Keratinocyte (primary cell): ENCODE measurements around the gene ASCC2. TPM values are rescaled to one million over a fixed set of nuclear protein-coding genes. Genes with fewer than 3 reads are reported as not detected.

ENCODE experiments used
- DNase-seq: peaks from one replicate; pipeline ENCODE4 v3.0.0-alpha.2; 2011; ENCODE audit warnings: low read depth, missing footprints, low spot score
- FAIRE-seq: peaks from 2 replicates; lab custom pipeline; 2011; peaks lifted over from hg19 to GRCh38; lab: Jason Lieb, UNC
- H2AFZ ChIP-seq: 2 replicates; pipeline ENCODE4 v1.6.0; 2012; ENCODE audit warnings: low read length, control low read depth, inconsistent platforms; ENCODE audit not compliant: control insufficient read depth
- H3K27ac ChIP-seq: 2 replicates; pipeline ENCODE4 v1.5.1; 2011; ENCODE audit warnings: low read length; ENCODE audit not compliant: control insufficient read depth, insufficient read depth
- H3K27me3 ChIP-seq: 3 replicates; pipeline ENCODE4 v1.6.0; 2011; ENCODE audit warnings: low read length; ENCODE audit not compliant: control insufficient read depth, insufficient read depth; ENCODE audit errors: extremely low read depth
- H3K36me3 ChIP-seq, 2 experiments: 2 replicates in 1 of 2; 3 replicates in 1 of 2; pipeline ENCODE4 v1.5.1; 2011; ENCODE audit warnings: low read length in 2 of 2, mild to moderate bottlenecking in 1 of 2; ENCODE audit not compliant: control insufficient read depth in 2 of 2, insufficient read depth in 2 of 2; ENCODE audit errors: extremely low read depth in 1 of 2
- H3K4me1 ChIP-seq: 3 replicates; pipeline ENCODE4 v1.5.1; 2011; ENCODE audit warnings: low read length; ENCODE audit not compliant: control insufficient read depth, insufficient read depth; ENCODE audit errors: extremely low read depth
- H3K4me2 ChIP-seq: 3 replicates; pipeline ENCODE4 v1.6.0; 2011; ENCODE audit warnings: low read depth, low read length; ENCODE audit not compliant: control insufficient read depth, insufficient read depth; ENCODE audit errors: extremely low read depth
- H3K4me3 ChIP-seq, 3 experiments: fragments of 200-600 bp in 1 of 3; sonication (generic) in 1 of 3; 2 replicates in 2 of 3; 3 replicates in 1 of 3; pipeline ENCODE4 v1.5.1; 2011 to 2016; ENCODE audit warnings: low read length in 3 of 3, mild to moderate bottlenecking in 3 of 3, control low read depth in 2 of 3, inconsistent platforms in 1 of 3, low read depth in 1 of 3, mixed read lengths in 1 of 3, mixed run types in 1 of 3, moderate library complexity in 1 of 3; ENCODE audit not compliant: control insufficient read depth in 2 of 3, insufficient read depth in 2 of 3; ENCODE audit errors: extremely low read depth in 1 of 3
- H3K79me2 ChIP-seq: 2 replicates; pipeline ENCODE4 v1.6.0; 2012; ENCODE audit warnings: low read length; ENCODE audit not compliant: control insufficient read depth, insufficient read depth
- H3K9ac ChIP-seq: 3 replicates; pipeline ENCODE4 v1.6.0; 2011; ENCODE audit warnings: low read length; ENCODE audit not compliant: control insufficient read depth, insufficient read depth; ENCODE audit errors: extremely low read depth
- H3K9me1 ChIP-seq: 3 replicates; pipeline ENCODE4 v1.6.0; 2011; ENCODE audit warnings: low read length; ENCODE audit not compliant: control insufficient read depth, insufficient read depth; ENCODE audit errors: extremely low read depth
- H3K9me3 ChIP-seq: 2 replicates; pipeline ENCODE4 v1.5.1; 2012; ENCODE audit warnings: low read depth, low read length; ENCODE audit not compliant: control insufficient read depth
- H4K20me1 ChIP-seq: 3 replicates; pipeline ENCODE4 v1.6.0; 2011; ENCODE audit warnings: low read length; ENCODE audit not compliant: control insufficient read depth, insufficient read depth; ENCODE audit errors: extremely low read depth
- CTCF ChIP-seq, 3 experiments: IDR thresholded peaks in 1 of 3; conservative IDR thresholded peaks in 1 of 3; optimal IDR thresholded peaks in 1 of 3; 2 replicates in 2 of 3; 3 replicates in 1 of 3; pipeline versions ENCODE3 to v1.5.1; 2011; ENCODE audit warnings: low read length in 3 of 3, mild to moderate bottlenecking in 3 of 3, moderate library complexity in 2 of 3, control low read depth in 1 of 3, inconsistent platforms in 1 of 3; ENCODE audit not compliant: insufficient read depth in 2 of 3; ENCODE audit errors: extremely low read depth in 1 of 3
- EZH2 ChIP-seq: IDR thresholded peaks from one replicate; pipeline ENCODE4 v1.6.1; 2012; ENCODE audit warnings: inconsistent platforms, mild to moderate bottlenecking, low read length, moderate library complexity
- dilution Hi-C: fragments of 300-500 bp; cut with MboI; formaldehyde crosslinking; loops from one replicate; pipeline ENCODE4 v1.7.0; 2020; ENCODE audit warnings: low sequenced_read_pairs; ENCODE audit not compliant: extremely low pct_ligation_motif_present
- polyA plus RNA-seq, 5 experiments: library from polyadenylated mRNA; depleted of rRNA in 3 of 5; stranded (reverse) in 3 of 5; stranded (forward) in 1 of 5; unstranded in 1 of 5; fragments of >200 nt; gene quantifications; 1 replicate in 1 of 5; 2 replicates in 3 of 5; 3 replicates in 1 of 5; pipeline versions ENCODE4 v1.2.1 to v1.2.3, GENCODE V29; 2011 to 2012; ENCODE audit warnings: missing spikeins in 2 of 5, low read depth in 1 of 5, low replicate concordance in 1 of 5

ASCC2 gene
- polyA plus RNA-seq, 1 donor (not counting 4 experiments of a cell fraction or from before 2014, with no cell fraction given) = 51.3 TPM

- dilution Hi-C loops = no loop called here
- Histone ChIP-seq H3K79me2 (no peaks in the 10 kb centered on the region), H2AFZ (peak overlapping the region; percentile 58), H4K20me1 (no peaks in the 10 kb centered on the region), H3K27me3 (no peaks in the 10 kb centered on the region), H3K36me3 (peaks cover 0 to 1% of the 10 kb centered on the region in 2 experiments), H3K9ac (peak overlapping the region; percentile 6), H3K4me1 (peaks cover 18% of the 10 kb centered on the region), H3K27ac (peak overlapping the region; percentile 0), H3K4me3 (no peak overlapping the region), H3K9me3 (no peaks in the 10 kb centered on the region), H3K4me2 (peak overlapping the region; percentile 60), H3K9me1 (no peaks in the 10 kb centered on the region)
- peak; percentile 42 for DNase-seq
- no peak for TF ChIP-seq CTCF (optimal IDR thresholded peaks at IDR 0.05 in 1 of 3, IDR thresholded peaks at IDR 0.05 in 1 of 3, conservative IDR thresholded peaks at IDR 0.05 in 1 of 3; ENCODE audit: extremely low read depth in 1 of 3, insufficient read depth in 2 of 3, low read length in 3 of 3)
- no peak for TF ChIP-seq EZH2
- peak; percentile 100 for FAIRE-seq
Measured at GRCh38 chr22:29744902-29745301, 93.2 kb downstream of the ASCC2 start.

- TF ChIP-seq EZH2 (no peak), CTCF (optimal IDR thresholded peaks at IDR 0.05 in 1 of 3, IDR thresholded peaks at IDR 0.05 in 1 of 3, conservative IDR thresholded peaks at IDR 0.05 in 1 of 3; ENCODE audit: extremely low read depth in 1 of 3, insufficient read depth in 2 of 3, low read length in 3 of 3) (no peak)
- Histone ChIP-seq H3K4me3 (no peak overlapping the region), H4K20me1 (no peaks in the 10 kb centered on the region), H3K9me1 (no peaks in the 10 kb centered on the region), H3K4me2 (no peak overlapping the region), H3K79me2 (no peaks in the 10 kb centered on the region), H3K27me3 (no peaks in the 10 kb centered on the region), H3K9me3 (no peaks in the 10 kb centered on the region), H3K4me1 (peaks cover 14% of the 10 kb centered on the region), H3K27ac (no peak overlapping the region), H2AFZ (no peak overlapping the region), H3K36me3 (peaks cover 0 to 5% of the 10 kb centered on the region in 2 experiments), H3K9ac (no peak overlapping the region)
- DNase-seq (no peak), FAIRE-seq (no peak)
- dilution Hi-C loops = no loop called here
Measured at GRCh38 chr22:29742326-29742725, 95.7 kb downstream of the ASCC2 start.
